ENCODE measurements around the gene POU6F2. TPM values are rescaled to one million over a fixed set of nuclear protein-coding genes. Genes with fewer than 3 reads are reported as not detected.

Gene POU6F2
- total and polyA plus RNA-seq, 2 experiments from 2014 or later = 7.2 to 7.3 TPM

GRCh38 chr7:39355664-39356063 lies 378.0 kb downstream of the POU6F2 start:
- H3K36me3 ChIP-seq (ENCODE audit: insufficient read depth) = no peaks in the 10 kb centered on the region
- no peak overlapping the region for H3K4me2 ChIP-seq
- no peaks in the 10 kb centered on the region for H4K20me1 ChIP-seq (replicated peaks; ENCODE audit: insufficient read depth)
- no peak overlapping the region for H3K27ac ChIP-seq (ENCODE audit: low read depth)
- no peak for ATAC-seq
- no peak overlapping the region for H2AFZ ChIP-seq
- Mint-ChIP-seq H3K4me1 (peaks cover 51% of the 10 kb centered on the region), H3K27me3 (ENCODE audit: insufficient read depth, low read depth, poor library complexity) (peaks cover 3% of the 10 kb centered on the region), H3K27ac (no peak overlapping the region; the same call in 1 of the 2 replicates), H3K9me3 (no peaks in the 10 kb centered on the region), H3K36me3 (ENCODE audit: low read depth) (no peaks in the 10 kb centered on the region), H3K4me3 (no peak overlapping the region)
- H3K9me2 ChIP-seq (ENCODE audit: insufficient read depth) = peaks cover 6% of the 10 kb centered on the region
- no peaks in the 10 kb centered on the region for H3K27me3 ChIP-seq (ENCODE audit: insufficient read depth)
- no peak for TF ChIP-seq ZNF462 (CRISPR knock-in tag; IDR thresholded peaks at IDR 0.05)
- no peak for TF ChIP-seq CREB1 (CRISPR knock-in tag; IDR thresholded peaks at IDR 0.05; ENCODE audit: low read depth)
- TF ChIP-seq POLR2AphosphoS5 (IDR thresholded peaks at IDR 0.05; ENCODE audit: low read depth) = no peak
- no peak for TF ChIP-seq ZNF114 (CRISPR knock-in tag; IDR thresholded peaks at IDR 0.05)
- no peak for TF ChIP-seq EZH2 (IDR thresholded peaks at IDR 0.05; ENCODE audit: low read depth, unreplicated experiment)
- TF ChIP-seq JUNB (IDR thresholded peaks at IDR 0.05; ENCODE audit: unreplicated experiment) = no peak
- no peak for TF ChIP-seq REST (IDR thresholded peaks at IDR 0.05; ENCODE audit: unreplicated experiment)
- TF ChIP-seq NANOG (IDR thresholded peaks at IDR 0.05; ENCODE audit: borderline replicate concordance) = no peak
- no peak for TF ChIP-seq CTCF (conservative IDR thresholded peaks at IDR 0.05; ENCODE audit: low read depth in 2 of 2)
- no peak for TF ChIP-seq ETS1 (IDR thresholded peaks at IDR 0.05)
- TF ChIP-seq EZH2phosphoT487 (IDR thresholded peaks at IDR 0.05; ENCODE audit: unreplicated experiment) = no peak
- no peak for TF ChIP-seq ZNF331 (CRISPR knock-in tag; IDR thresholded peaks at IDR 0.05; ENCODE audit: low read depth)
- no peak for TF ChIP-seq STAT1 (IDR thresholded peaks at IDR 0.05; ENCODE audit: unreplicated experiment)
- no peak overlapping the region for H3K4me3 ChIP-seq
- peaks cover 47% of the 10 kb centered on the region for H3K4me1 ChIP-seq (ENCODE audit: insufficient read depth)
- no peaks in the 10 kb centered on the region for H3F3A ChIP-seq (replicated peaks; ENCODE audit: low read depth)
- DNase-seq (ENCODE audit: low spot score) = no peak
- H3K79me2 ChIP-seq (replicated peaks; ENCODE audit: insufficient read depth) = no peaks in the 10 kb centered on the region

Measured in GM23338 (cell line).